Inferior parietal cortex (tissue), 1 donor: ENCODE data around the gene KCNK4.

ENCODE experiments used
- DNase-seq: peaks from one replicate; pipeline ENCODE4 v3.0.0-alpha.2; 2016; ENCODE audit errors: extremely low spot score

KCNK4 gene

GRCh38 chr11:64268893-64269539, 22.1 kb upstream of the KCNK4 start:
- no peak for DNase-seq

- DNase-seq: peak; percentile 100
These were observed 21.4 kb upstream of the KCNK4 start for GRCh38 chr11:64269540-64270220.

GRCh38 chr11:64275031-64275800, 15.9 kb upstream of the KCNK4 start:
- no peak for DNase-seq

GRCh38 chr11:64275841-64276240, 15.3 kb upstream of the KCNK4 start:
- DNase-seq: no peak

GRCh38 chr11:64276653-64277431, 14.3 kb upstream of the KCNK4 start:
- DNase-seq: no peak

- no peak for DNase-seq
These were observed 12.4 kb upstream of the KCNK4 start for GRCh38 chr11:64278576-64279190.

- DNase-seq: no peak
These were observed 8.9 kb upstream of the KCNK4 start for GRCh38 chr11:64281957-64282770.

- no peak for DNase-seq
These were observed 8.0 kb upstream of the KCNK4 start for GRCh38 chr11:64283092-64283491.

- DNase-seq: peak; percentile 96
These were observed 6.8 kb upstream of the KCNK4 start, which contains the start of gene BAD for GRCh38 chr11:64284048-64284961. Gene BAD, minus strand, starts transcription at chr11:64284665. Its CDS starts 297 bp downstream, at chr11:64284368.

GRCh38 chr11:64284962-64285884, 5.9 kb upstream of the KCNK4 start, which contains the start of gene GPR137:
Gene GPR137, plus strand, starts transcription at chr11:64285848. Its CDS starts 677 bp downstream, at chr11:64286525.
- peak; percentile 84 for DNase-seq

- DNase-seq: no peak
These were observed 5.0 kb upstream of the KCNK4 start for GRCh38 chr11:64285885-64286800.

GRCh38 chr11:64286801-64287159, 4.3 kb upstream of the KCNK4 start:
- no peak for DNase-seq

- no peak for DNase-seq
These were observed 3.3 kb upstream of the KCNK4 start for GRCh38 chr11:64287676-64288352.

- no peak for DNase-seq
These were observed 2.8 kb upstream of the KCNK4 start for GRCh38 chr11:64288353-64288750.

- no peak for DNase-seq
These were observed 2.0 kb upstream of the KCNK4 start for GRCh38 chr11:64289002-64289564.
